H1 (cell line): ENCODE data around the gene FLT1. TPM values are rescaled to one million over a fixed set of nuclear protein-coding genes. Genes with fewer than 3 reads are reported as not detected.

ENCODE experiments used
- CTCF ChIA-PET: fragments of 300-600 bp; sonication (Branson Sonifier 250); formaldehyde crosslinking; loops from one replicate; lab custom pipeline; 2021; ENCODE audit not compliant: partially characterized antibody; lab: Charles Lee
- POLR2A ChIA-PET: fragments of 300-600 bp; sonication (Branson Sonifier 250); formaldehyde crosslinking; loops from one replicate; lab custom pipeline; 2021; ENCODE audit warnings: inconsistent platforms; ENCODE audit not compliant: partially characterized antibody; lab: Charles Lee
- DNase-seq, 2 experiments: peaks; one replicate each; pipeline versions ENCODE4 v3.0.0 to v3.0.0-alpha.2; 2010 to 2022; ENCODE audit warnings: low spot score in 2 of 2, low read depth in 1 of 2, mixed read lengths in 1 of 2
- FAIRE-seq: peaks from 2 replicates; lab custom pipeline; 2011; peaks lifted over from hg19 to GRCh38; lab: Jason Lieb, UNC
- H2AFZ ChIP-seq: 2 replicates; pipeline ENCODE4 v1.8.1; 2012; ENCODE audit warnings: low read length, inconsistent platforms
- H2AK5ac ChIP-seq: 2 replicates; pipeline ENCODE4 v1.6.1; 2013; ENCODE audit warnings: low read depth, low read length
- H2BK120ac ChIP-seq: replicated peaks from 2 replicates; pipeline ENCODE3; 2013; ENCODE audit warnings: low read depth, low read length, inconsistent platforms
- H2BK12ac ChIP-seq: 2 replicates; pipeline ENCODE4 v1.6.1; 2013; ENCODE audit warnings: low read depth, low read length
- H2BK15ac ChIP-seq: 2 replicates; pipeline ENCODE4 v1.6.1; 2013; ENCODE audit warnings: low read length
- H2BK20ac ChIP-seq: 2 replicates; pipeline ENCODE4 v1.6.1; 2013; ENCODE audit warnings: low read length
- H2BK5ac ChIP-seq: 2 replicates; pipeline ENCODE4 v1.6.1; 2013; ENCODE audit warnings: low read depth, low read length
- H3K14ac ChIP-seq: 2 replicates; pipeline ENCODE4 v1.6.1; 2013; ENCODE audit warnings: inconsistent platforms; ENCODE audit not compliant: insufficient read length
- H3K18ac ChIP-seq: 2 replicates; pipeline ENCODE4 v1.6.1; 2013; ENCODE audit warnings: low read length; ENCODE audit errors: extremely low read depth
- H3K23ac ChIP-seq: 2 replicates; pipeline ENCODE4 v1.6.1; 2013; ENCODE audit warnings: inconsistent platforms; ENCODE audit not compliant: insufficient read length
- H3K23me2 ChIP-seq: 2 replicates; pipeline ENCODE4 v1.6.1; 2013; ENCODE audit warnings: low read depth, low read length
- H3K27ac ChIP-seq: 2 replicates; pipeline ENCODE4 v1.6.1; 2011; ENCODE audit warnings: low read depth, low read length, inconsistent platforms
- H3K27me3 ChIP-seq, 4 experiments: replicated peaks in 1 of 4; 1 replicate in 1 of 4; 2 replicates in 3 of 4; pipeline versions ENCODE4 v1.6.1 to v1.8.1; 2011 to 2013; ENCODE audit warnings: low read length in 3 of 4, mild to moderate bottlenecking in 3 of 4, inconsistent platforms in 2 of 4, mixed read lengths in 2 of 4, moderate library complexity in 1 of 4; ENCODE audit not compliant: control insufficient read depth in 3 of 4, insufficient read depth in 3 of 4; ENCODE audit errors: extremely low read depth in 1 of 4
- H3K36me3 ChIP-seq, 4 experiments: 2 replicates each; pipeline versions ENCODE4 v1.6.1 to v1.8.1; 2011 to 2013; ENCODE audit warnings: mild to moderate bottlenecking in 4 of 4, low read length in 3 of 4, moderate library complexity in 2 of 4, control low read depth in 1 of 4, inconsistent platforms in 1 of 4; ENCODE audit not compliant: insufficient read depth in 4 of 4, control insufficient read depth in 2 of 4
- H3K4ac ChIP-seq: replicated peaks from 2 replicates; pipeline ENCODE3; 2013; ENCODE audit warnings: low read length, low read depth, mixed read lengths, inconsistent platforms; ENCODE audit not compliant: insufficient read length
- H3K4me1 ChIP-seq, 4 experiments: replicated peaks in 1 of 4; 1 replicate in 1 of 4; 2 replicates in 3 of 4; pipeline versions ENCODE4 v1.6.1 to v1.8.1; 2011 to 2013; ENCODE audit warnings: low read length in 3 of 4, inconsistent platforms in 2 of 4, mixed read lengths in 1 of 4; ENCODE audit not compliant: insufficient read depth in 4 of 4, control insufficient read depth in 3 of 4
- H3K4me2 ChIP-seq, 2 experiments: 2 replicates each; pipeline versions ENCODE4 v1.6.1 to v1.8.1; 2011 to 2013; ENCODE audit warnings: low read depth in 2 of 2, low read length in 2 of 2, control low read depth in 1 of 2, inconsistent platforms in 1 of 2, mild to moderate bottlenecking in 1 of 2; ENCODE audit not compliant: insufficient read depth in 1 of 2
- H3K4me3 ChIP-seq, 4 experiments: fragments of 200-600, 300-600 bp in 1 of 4; sonication (generic), shearing (Covaris generic), sonication (Bioruptor Twin) in 1 of 4; 2 replicates each; pipeline versions ENCODE4 v1.5.1 to v1.8.1; 2011 to 2016; ENCODE audit warnings: low read length in 4 of 4, low read depth in 3 of 4, control low read depth in 2 of 4, inconsistent platforms in 2 of 4, mild to moderate bottlenecking in 2 of 4, mixed read lengths in 1 of 4, moderate library complexity in 1 of 4; ENCODE audit not compliant: insufficient read depth in 2 of 4; ENCODE audit errors: extremely low read depth in 1 of 4
- H3K56ac ChIP-seq: replicated peaks from 2 replicates; pipeline ENCODE3; 2013; ENCODE audit warnings: low read depth, mild to moderate bottlenecking, mixed read lengths, low read length, inconsistent platforms; ENCODE audit not compliant: insufficient read length
- H3K79me1 ChIP-seq: 2 replicates; pipeline ENCODE4 v1.6.1; 2013; ENCODE audit warnings: low read depth, low read length, control low read depth
- H3K79me2 ChIP-seq, 2 experiments: 2 replicates each; pipeline versions ENCODE4 v1.6.1 to v1.8.1; 2012 to 2013; ENCODE audit warnings: low read length in 2 of 2, mild to moderate bottlenecking in 2 of 2, inconsistent platforms in 1 of 2; ENCODE audit not compliant: insufficient read depth in 2 of 2, control insufficient read depth in 1 of 2
- H3K9ac ChIP-seq, 4 experiments: replicated peaks in 1 of 4; 1 replicate in 1 of 4; 2 replicates in 3 of 4; pipeline versions ENCODE4 v1.6.1 to v1.8.1; 2011 to 2013; ENCODE audit warnings: low read depth in 3 of 4, low read length in 3 of 4, control low read depth in 2 of 4, mild to moderate bottlenecking in 2 of 4, moderate library complexity in 2 of 4, inconsistent platforms in 1 of 4; ENCODE audit errors: extremely low read depth in 1 of 4
- H3K9me3 ChIP-seq, 2 experiments: 2 replicates each; pipeline versions ENCODE4 v1.6.1 to v1.8.1; 2012 to 2013; ENCODE audit warnings: mild to moderate bottlenecking in 2 of 2, moderate library complexity in 2 of 2, control low read depth in 1 of 2, inconsistent platforms in 1 of 2, low read depth in 1 of 2, low read length in 1 of 2, mixed read lengths in 1 of 2; ENCODE audit not compliant: insufficient read depth in 2 of 2
- H4K20me1 ChIP-seq, 2 experiments: replicated peaks in 1 of 2; 2 replicates each; pipeline versions ENCODE3 to v1.8.1; 2011 to 2013; ENCODE audit warnings: inconsistent platforms in 2 of 2, low read length in 2 of 2, mild to moderate bottlenecking in 1 of 2; ENCODE audit not compliant: insufficient read depth in 2 of 2, control insufficient read depth in 1 of 2
- H4K5ac ChIP-seq: 2 replicates; pipeline ENCODE4 v1.6.1; 2013; ENCODE audit warnings: low read length, low read depth, mixed read lengths, inconsistent platforms; ENCODE audit not compliant: insufficient read length
- H4K8ac ChIP-seq: 2 replicates; pipeline ENCODE4 v1.8.0; 2013; ENCODE audit warnings: mild to moderate bottlenecking, moderate library complexity, low read length, inconsistent platforms; ENCODE audit not compliant: insufficient read depth; ENCODE audit errors: extremely low read depth
- H4K91ac ChIP-seq: replicated peaks from 2 replicates; pipeline ENCODE3; 2013; ENCODE audit warnings: low read length, mixed read lengths, inconsistent platforms; ENCODE audit not compliant: insufficient read length
- ATF3 ChIP-seq: IDR thresholded peaks from 2 replicates; pipeline ENCODE4 v1.6.1; 2011; ENCODE audit warnings: low read depth, mild to moderate bottlenecking, low read length; ENCODE audit not compliant: insufficient read depth
- CBX5 ChIP-seq: fragments of 300-800, 300-1000 bp; sonication (generic); IDR thresholded peaks from 2 replicates; pipeline ENCODE4 v1.7.1; 2016; ENCODE audit warnings: antibody characterized with exemption, low read length, low read depth
- CHD1 ChIP-seq: IDR thresholded peaks from 2 replicates; pipeline ENCODE4 v1.6.1; 2012; ENCODE audit warnings: low read depth, low read length, improper control_type of control experiment
- CTBP2 ChIP-seq: IDR thresholded peaks from 2 replicates; pipeline ENCODE4 v1.7.0; 2011; ENCODE audit warnings: borderline replicate concordance, mild to moderate bottlenecking, moderate library complexity, mixed read lengths, low read length; ENCODE audit not compliant: insufficient read depth, insufficient read length
- MAFK ChIP-seq: IDR thresholded peaks from 2 replicates; pipeline ENCODE4 v1.6.1; 2012; ENCODE audit warnings: low read depth, mild to moderate bottlenecking, improper control_type of control experiment, low read length
- WGBS, 2 experiments: shearing (Covaris generic) in 1 of 2; methylation state at CpG; one replicate each; pipeline versions ENCODE4 v1.1.6 to v1.1.7; 2013 to 2015; ENCODE audit warnings: low lambda C conversion rate in 2 of 2, mixed read lengths in 2 of 2, inconsistent platforms in 1 of 2, low coverage in 1 of 2, missing lambda C conversion rate in 1 of 2; ENCODE audit not compliant: insufficient replicate concordance in 2 of 2, insufficient coverage in 1 of 2, insufficient read length in 1 of 2; ENCODE audit errors: extremely low coverage in 1 of 2, missing lambda C conversion rate in 1 of 2; 5-methylcytosine and 5-hydroxymethylcytosine counted together
- polyA plus RNA-seq, 7 experiments: library from polyadenylated mRNA; depleted of rRNA in 3 of 7; stranded (reverse) in 5 of 7; unstranded in 2 of 7; fragments of >200 nt in 5 of 7; fragments of 200-250 nt in 2 of 7; gene quantifications; 1 replicate in 5 of 7; 2 replicates in 1 of 7; 4 replicates in 1 of 7; pipeline versions ENCODE4 v1.2.1 to v1.2.3, GENCODE V29; 2011 to 2013; ENCODE audit warnings: missing spikeins in 2 of 7, mixed read lengths in 2 of 7
- total RNA-seq: library from RNA; stranded (reverse); fragmentation: NEBNext Ultra II Directional; extraction: Animal tissue kit (Norgen Biotek cat#: 25700); gene quantifications from 2 replicates; pipeline ENCODE4 v1.2.1, GENCODE V29; 2021

FLT1 gene
- total and polyA plus RNA-seq, 2 of the 8 experiments (the other 6 are each of a cell fraction or from before 2014, with no cell fraction given), result 19.7 to 90.2 TPM

GRCh38 chr13:28537171-28537570 is 42.2 kb upstream of the FLT1 start:
- FAIRE-seq (no peak), DNase-seq (no peak)
- CTCF ChIA-PET, result interaction anchor here (1.7 kb wide), 1 partner anchor 11 kb away, joined by 4 read pairs; no protein-coding TSS in a partner anchor
- no peak overlapping the region for H4K91ac ChIP-seq
- peaks cover 6% of the 10 kb centered on the region; the same call in 1 of the 2 replicates for H3K23me2 ChIP-seq
- no peak overlapping the region for H3K56ac ChIP-seq
- no peak overlapping the region for H3K9ac ChIP-seq
- no peak overlapping the region for H2BK15ac ChIP-seq
- H3K4me3 ChIP-seq, result no peak overlapping the region
- H3K79me1 ChIP-seq, result no peaks in the 10 kb centered on the region
- H2BK12ac ChIP-seq, result no peak overlapping the region
- H4K20me1 ChIP-seq, result no peaks in the 10 kb centered on the region
- no peak overlapping the region for H3K23ac ChIP-seq
- H4K5ac ChIP-seq, result no peak overlapping the region
- TF ChIP-seq CBX5 (no peak), CTBP2 (no peak), CHD1 (no peak), ATF3 (no peak), MAFK (no peak)
- TF ChIP-seq, all 59 proteins: peak for 0
- Histone ChIP-seq H2BK5ac (no peak overlapping the region), H3K36me3 (no peaks in the 10 kb centered on the region), H2AFZ (no peak overlapping the region), H3K4ac (no peak overlapping the region), H2AK5ac (no peak overlapping the region), H3K9me3 (peaks cover 5 to 6% of the 10 kb centered on the region in 2 experiments; a peak in 3 of 4 replicates), H3K4me1 (peaks cover 0 to 3% (median 1%) of the 10 kb centered on the region in 4 experiments; a peak in 2 of 7 replicates), H3K79me2 (no peaks in the 10 kb centered on the region), H4K8ac (no peak overlapping the region), H3K27ac (no peak overlapping the region), H3K18ac (no peak overlapping the region), H3K14ac (no peak overlapping the region), H3K4me2 (no peak overlapping the region), H3K27me3 (peaks cover 0 to 10% (median 6%) of the 10 kb centered on the region in 4 experiments; a peak in 5 of 7 replicates), H2BK120ac (no peak overlapping the region), H2BK20ac (no peak overlapping the region)
- 64% methylated on average over 3 of the region's 3 CpGs; no CpG with 5 or more reads in 1 of the 2 experiments for WGBS, 2 experiments
- POLR2A ChIA-PET, result no interaction called here
